Mesothelial cell of epicardium (in vitro differentiated cells): Measurements from ENCODE around the gene DYNLL2. TPM values are rescaled to one million over a fixed set of nuclear protein-coding genes. Genes with fewer than 3 reads are reported as not detected.

Experiments used
- DNase-seq, 2 experiments: peaks; one replicate each; pipeline ENCODE4 v3.0.0; 2021; ENCODE audit warnings: low spot score in 2 of 2; ENCODE audit not compliant: unreplicated experiment in 2 of 2
- H3K27ac Mint-ChIP-seq: 2 replicates; pipeline ENCODE4 v1.8.0; 2021; ENCODE audit warnings: mixed read lengths
- H3K27me3 Mint-ChIP-seq: 2 replicates; pipeline ENCODE4 v1.8.0; 2021; ENCODE audit warnings: low read depth, mixed read lengths
- H3K36me3 Mint-ChIP-seq: 2 replicates; pipeline ENCODE4 v1.8.0; 2021; ENCODE audit warnings: mixed read lengths
- H3K4me1 Mint-ChIP-seq: 2 replicates; pipeline ENCODE4 v1.8.0; 2021; ENCODE audit warnings: mixed read lengths
- H3K4me3 Mint-ChIP-seq: 2 replicates; pipeline ENCODE4 v1.8.0; 2021; ENCODE audit warnings: mild to moderate bottlenecking, moderate library complexity, mixed read lengths
- H3K9me3 Mint-ChIP-seq: 2 replicates; pipeline ENCODE4 v1.8.0; 2021; ENCODE audit warnings: mixed read lengths
- total RNA-seq: library from RNA; stranded (reverse); gene quantifications from 3 replicates; pipeline ENCODE4 v1.2.1, GENCODE V29; 2021
- TF ChIP-seq, protein P1 (sequence below): fragments of 200-600 bp; sonication (generic); IDR thresholded peaks from one replicate; pipeline ENCODE4 v1.5.0; 2021; ENCODE audit warnings: antibody characterized with exemption; ENCODE audit not compliant: unreplicated experiment

DYNLL2 gene
- total RNA-seq, 1 donor from 2014 or later: 43.5 TPM

DNA sequence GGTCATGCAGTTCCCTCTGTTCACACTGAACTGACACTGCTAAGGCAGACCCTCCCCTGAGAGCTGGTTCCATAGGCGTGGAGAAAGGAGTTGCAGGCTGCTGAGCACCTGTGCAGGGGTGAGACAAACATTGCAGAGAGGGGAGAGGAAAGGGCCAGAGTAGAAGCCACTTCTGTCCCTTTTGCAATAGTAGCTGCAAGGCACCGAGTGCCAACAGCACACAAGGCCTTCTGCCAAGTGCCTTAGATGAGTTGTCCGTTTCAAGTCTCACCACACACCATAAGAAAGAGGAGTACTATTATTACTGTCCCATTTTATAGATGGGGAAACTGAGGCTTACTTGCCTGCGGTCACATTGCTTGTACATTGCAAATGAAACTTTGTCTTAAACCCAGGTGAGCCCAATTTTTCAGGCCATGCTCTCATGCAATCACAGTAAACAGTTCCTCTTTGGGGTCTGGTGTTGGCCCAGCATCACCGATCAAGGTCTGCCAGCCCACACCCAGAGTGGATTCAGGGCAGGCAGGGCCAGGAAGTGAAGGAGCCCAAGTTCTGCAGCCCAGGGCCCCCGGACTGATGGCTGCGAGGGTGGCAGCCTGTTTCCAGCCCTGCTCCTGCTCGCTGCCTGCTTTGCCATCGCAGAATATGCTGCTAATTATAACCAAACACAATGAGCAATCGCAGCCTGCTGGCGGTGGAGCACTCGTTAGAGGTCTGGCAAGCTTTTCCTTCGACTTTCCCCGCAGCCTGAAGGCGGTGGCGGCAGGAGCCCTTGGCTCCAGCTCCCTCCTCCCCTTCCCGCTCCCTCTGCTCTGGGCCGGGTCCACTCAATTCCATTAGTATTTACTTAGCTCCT is 36.8 kb upstream of the DYNLL2 start:
- no peak overlapping the region for H3K27ac Mint-ChIP-seq
- peaks cover 8% of the 10 kb centered on the region for H3K9me3 Mint-ChIP-seq
- DNase-seq: no peak
- H3K4me1 Mint-ChIP-seq: peaks cover 9% of the 10 kb centered on the region
- TF ChIP-seq, protein P1, sequence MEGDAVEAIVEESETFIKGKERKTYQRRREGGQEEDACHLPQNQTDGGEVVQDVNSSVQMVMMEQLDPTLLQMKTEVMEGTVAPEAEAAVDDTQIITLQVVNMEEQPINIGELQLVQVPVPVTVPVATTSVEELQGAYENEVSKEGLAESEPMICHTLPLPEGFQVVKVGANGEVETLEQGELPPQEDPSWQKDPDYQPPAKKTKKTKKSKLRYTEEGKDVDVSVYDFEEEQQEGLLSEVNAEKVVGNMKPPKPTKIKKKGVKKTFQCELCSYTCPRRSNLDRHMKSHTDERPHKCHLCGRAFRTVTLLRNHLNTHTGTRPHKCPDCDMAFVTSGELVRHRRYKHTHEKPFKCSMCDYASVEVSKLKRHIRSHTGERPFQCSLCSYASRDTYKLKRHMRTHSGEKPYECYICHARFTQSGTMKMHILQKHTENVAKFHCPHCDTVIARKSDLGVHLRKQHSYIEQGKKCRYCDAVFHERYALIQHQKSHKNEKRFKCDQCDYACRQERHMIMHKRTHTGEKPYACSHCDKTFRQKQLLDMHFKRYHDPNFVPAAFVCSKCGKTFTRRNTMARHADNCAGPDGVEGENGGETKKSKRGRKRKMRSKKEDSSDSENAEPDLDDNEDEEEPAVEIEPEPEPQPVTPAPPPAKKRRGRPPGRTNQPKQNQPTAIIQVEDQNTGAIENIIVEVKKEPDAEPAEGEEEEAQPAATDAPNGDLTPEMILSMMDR: no peak
- H3K27me3 Mint-ChIP-seq: peaks cover 21% of the 10 kb centered on the region
- H3K36me3 Mint-ChIP-seq: no peaks in the 10 kb centered on the region
- H3K4me3 Mint-ChIP-seq: no peak overlapping the region

DNA sequence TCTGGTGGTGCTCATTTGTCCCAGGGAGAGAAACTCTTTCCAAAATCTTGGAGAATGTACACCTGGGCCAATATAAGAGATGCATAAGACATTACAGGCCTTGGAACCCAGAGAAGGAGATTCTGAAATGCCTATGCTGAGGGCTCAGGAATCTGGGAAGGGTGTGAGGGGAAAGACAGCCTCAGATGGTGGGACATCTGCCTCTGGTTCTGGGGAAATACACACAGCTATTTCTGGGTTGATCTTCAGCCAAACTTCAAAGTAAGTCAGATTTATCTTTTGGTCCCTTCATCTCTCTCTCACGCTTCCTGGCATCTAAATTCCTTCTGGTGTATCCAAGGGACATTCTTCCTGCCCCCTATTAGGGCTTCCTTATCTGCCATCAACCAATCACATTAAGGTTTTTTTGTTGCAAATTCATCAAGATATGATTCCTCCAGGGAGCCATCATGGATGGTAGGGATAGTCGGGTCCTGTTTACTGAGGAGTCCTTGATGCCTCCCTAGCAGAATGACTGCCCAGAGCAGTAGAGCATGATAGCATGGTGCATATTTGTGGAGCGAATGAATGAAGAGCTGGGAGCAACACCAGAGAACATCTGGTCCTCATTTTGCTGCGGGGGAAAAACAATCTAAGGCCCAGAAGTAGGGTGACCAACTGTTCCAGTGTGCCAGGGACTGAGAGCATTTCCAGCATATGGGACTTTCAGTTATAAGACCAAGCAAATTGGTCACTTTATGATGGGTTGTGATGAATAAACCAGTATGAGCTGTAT is 35.7 kb upstream of the DYNLL2 start:
- Mint-ChIP-seq H3K4me1 (peaks cover 9% of the 10 kb centered on the region), H3K27me3 (peaks cover 17% of the 10 kb centered on the region), H3K4me3 (no peak overlapping the region), H3K27ac (peak overlapping the region; percentile 31), H3K36me3 (no peaks in the 10 kb centered on the region), H3K9me3 (peaks cover 8% of the 10 kb centered on the region)
- TF ChIP-seq, protein P1: no peak
- no peak for DNase-seq

DNA sequence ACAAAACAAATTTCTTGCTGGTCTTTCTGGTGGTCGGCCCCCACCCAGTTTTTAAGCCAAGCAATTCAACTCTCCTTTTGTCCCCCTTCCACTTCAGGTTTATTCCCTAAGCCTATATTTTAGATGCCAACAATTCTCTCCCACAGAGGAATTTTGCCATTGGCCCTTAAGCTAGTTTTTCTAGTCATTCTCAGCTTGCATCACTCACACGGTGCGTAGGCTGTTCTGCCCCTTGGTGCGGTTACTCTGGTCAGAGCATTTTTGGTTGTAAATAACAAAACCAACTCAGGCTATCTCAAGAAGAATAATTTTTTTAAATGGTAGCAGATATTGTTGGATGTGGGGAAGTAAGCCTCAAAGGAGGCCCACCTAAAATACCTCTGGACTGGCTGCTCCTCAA is 33.7 kb upstream of the DYNLL2 start:
- peaks cover 14% of the 10 kb centered on the region for H3K27me3 Mint-ChIP-seq
- H3K36me3 Mint-ChIP-seq: no peaks in the 10 kb centered on the region
- H3K9me3 Mint-ChIP-seq: no peaks in the 10 kb centered on the region
- no peak for DNase-seq
- no peak overlapping the region for H3K4me3 Mint-ChIP-seq
- TF ChIP-seq, protein P1: no peak
- H3K27ac Mint-ChIP-seq: no peak overlapping the region
- H3K4me1 Mint-ChIP-seq: peaks cover 9% of the 10 kb centered on the region

DNA sequence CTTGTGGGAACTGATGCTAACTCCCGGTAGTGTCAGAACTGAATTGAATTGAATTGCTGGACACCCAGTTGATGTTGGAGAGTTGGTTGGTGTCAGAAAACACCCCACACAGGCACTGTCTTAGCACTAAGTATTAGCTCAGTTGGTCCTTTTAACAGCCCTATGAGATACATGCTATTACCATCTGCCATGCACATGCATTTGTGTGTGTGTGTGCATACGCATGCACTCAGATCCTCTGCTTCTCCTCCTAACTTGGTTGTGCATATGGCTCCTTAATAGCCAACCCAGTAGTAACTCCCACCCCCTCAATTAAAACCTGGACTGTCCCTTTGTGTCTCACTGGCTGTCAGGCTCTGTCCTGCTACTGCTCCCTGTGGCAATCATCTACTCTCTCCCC is 32.3 kb upstream of the DYNLL2 start:
- TF ChIP-seq, protein P1: no peak
- Mint-ChIP-seq H3K27ac (no peak overlapping the region), H3K27me3 (peaks cover 15% of the 10 kb centered on the region), H3K4me3 (no peak overlapping the region), H3K9me3 (no peaks in the 10 kb centered on the region), H3K4me1 (peaks cover 9% of the 10 kb centered on the region), H3K36me3 (no peaks in the 10 kb centered on the region)
- no peak for DNase-seq

DNA sequence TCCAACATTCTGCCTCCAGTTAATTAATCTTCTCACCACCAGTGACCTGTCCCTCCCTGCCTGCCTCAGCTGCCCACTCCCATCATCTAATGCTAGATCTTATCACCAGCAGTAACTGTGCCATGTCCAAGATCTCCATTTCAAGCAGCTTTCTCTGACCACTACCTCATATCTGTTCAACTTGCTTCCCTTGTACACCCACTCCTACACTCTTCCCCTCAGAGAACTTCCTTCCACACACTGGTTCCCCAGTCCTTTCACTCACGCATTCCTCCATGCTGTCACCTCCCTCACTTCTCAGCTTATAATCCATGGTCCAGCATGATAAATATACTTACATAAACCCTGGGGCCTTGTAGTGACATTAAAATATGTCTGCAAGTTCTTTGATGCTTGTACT is 31.8 kb upstream of the DYNLL2 start:
- no peaks in the 10 kb centered on the region for H3K36me3 Mint-ChIP-seq
- H3K27ac Mint-ChIP-seq: no peak overlapping the region
- peaks cover 13% of the 10 kb centered on the region for H3K27me3 Mint-ChIP-seq
- H3K4me3 Mint-ChIP-seq: no peak overlapping the region
- no peak for DNase-seq
- H3K9me3 Mint-ChIP-seq: no peaks in the 10 kb centered on the region
- TF ChIP-seq, protein P1: no peak
- peaks cover 9% of the 10 kb centered on the region for H3K4me1 Mint-ChIP-seq
